PC-9 (cell line): Measurements from ENCODE around the gene KIR2DL1.
"Not testable (repeated sequence)": the region's sequence is repeated elsewhere in the genome, so short reads cannot be mapped to it uniquely, and the experiment has no call there.

Experiments used
- CTCF ChIP-seq: fragments of 200-600 bp; sonication (generic); conservative IDR thresholded peaks from 2 replicates; pipeline ENCODE4 v1.6.1; 2017; ENCODE audit warnings: mixed run types, antibody characterized with exemption, mild to moderate bottlenecking, moderate library complexity
- EZH2 ChIP-seq: fragments of 200-600 bp; sonication (generic); IDR thresholded peaks from 2 replicates; pipeline ENCODE4 v1.8.0; 2017; ENCODE audit warnings: antibody characterized with exemption, low read depth

- TF ChIP-seq EZH2, CTCF: not testable (repeated sequence)
Measured at GRCh38 chr19:54832496-54832895, 62.9 kb downstream of the KIR2DL1 start, which contains the start of gene KIR2DS4.
